Posterior cingulate gyrus (tissue), 11 donors: ENCODE data around the gene SEC31B.
A peak's percentile ranks its signal among the peaks of the same experiment; 100 is the strongest.

Source experiments
- DNase-seq, 10 donors: peaks; one replicate each; pipeline versions ENCODE4 v3.0.0 to v3.0.0-alpha.2; 2020 to 2021; ENCODE audit warnings: mixed read lengths in 3 of 10
- intact Hi-C: fragments of 100-400 bp; cut with DNase I; formaldehyde crosslinking; loops from one replicate; pipeline ENCODE4 v1.15.1; 2023

SEC31B gene

DNA sequence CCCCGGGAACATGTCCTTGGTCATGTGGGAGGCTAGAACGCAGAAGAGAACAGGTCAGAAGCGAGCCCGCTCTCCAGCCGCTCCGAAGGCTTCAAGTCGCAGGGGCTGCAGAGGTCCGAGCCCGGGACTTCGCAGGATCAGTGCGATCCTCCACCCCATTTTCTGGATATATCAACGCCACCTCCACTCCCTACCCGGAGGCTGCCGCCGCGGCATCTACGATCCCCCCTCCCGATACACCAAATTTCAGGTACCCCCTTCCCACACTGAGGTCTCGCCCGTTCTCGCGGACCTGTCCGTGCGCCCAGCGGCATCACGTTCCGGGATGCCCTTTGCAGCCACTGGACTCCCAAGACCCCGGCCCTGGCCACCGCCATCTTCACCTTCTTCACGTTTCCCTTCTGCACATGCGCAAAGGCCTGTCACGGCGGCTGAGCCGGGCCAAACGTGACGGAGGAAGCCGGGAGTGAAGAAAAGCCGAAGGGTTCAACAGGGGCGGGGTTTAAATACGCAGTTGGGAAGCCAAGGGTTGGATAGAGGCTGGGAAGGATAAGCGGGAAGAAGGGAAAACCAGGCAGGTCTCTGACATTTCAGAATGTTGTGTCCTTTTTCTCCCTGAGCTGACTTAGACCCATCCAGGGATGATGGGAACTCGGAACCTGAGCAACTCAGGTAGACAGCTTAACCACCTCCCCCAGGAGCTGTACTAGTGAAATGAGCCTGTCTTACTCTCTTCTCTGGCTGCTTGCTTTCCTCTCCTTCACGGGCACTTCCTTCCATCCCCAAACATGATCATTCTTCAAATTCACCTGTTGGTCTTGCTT is 10.0 kb upstream of the SEC31B start, which contains the start of gene NDUFB8:
Gene NDUFB8 (minus strand): TSS at position 397 of the 824 bp plus-strand sequence. CDS start 20 bp downstream, at position 377.
- peak; percentile 86 to 98 (median 91) for DNase-seq
- intact Hi-C loops, result loop anchor here (10.0 kb wide), 1 partner anchor 185 kb away; the partner anchor contains the start of gene SCD

GRCh38 chr10:100528921-100529474 is 9.3 kb upstream of the SEC31B start:
- DNase-seq, result peak in 1 of 10 donors; percentile 12
- intact Hi-C loops, result loop anchor here (10.0 kb wide), 1 partner anchor 184 kb away; the partner anchor contains the start of gene SCD

GRCh38 chr10:100528123-100528886 is 8.6 kb upstream of the SEC31B start:
- DNase-seq, result no peak
- intact Hi-C loops, result loop anchor here (10.0 kb wide), 1 partner anchor 184 kb away; the partner anchor contains the start of gene SCD

DNA sequence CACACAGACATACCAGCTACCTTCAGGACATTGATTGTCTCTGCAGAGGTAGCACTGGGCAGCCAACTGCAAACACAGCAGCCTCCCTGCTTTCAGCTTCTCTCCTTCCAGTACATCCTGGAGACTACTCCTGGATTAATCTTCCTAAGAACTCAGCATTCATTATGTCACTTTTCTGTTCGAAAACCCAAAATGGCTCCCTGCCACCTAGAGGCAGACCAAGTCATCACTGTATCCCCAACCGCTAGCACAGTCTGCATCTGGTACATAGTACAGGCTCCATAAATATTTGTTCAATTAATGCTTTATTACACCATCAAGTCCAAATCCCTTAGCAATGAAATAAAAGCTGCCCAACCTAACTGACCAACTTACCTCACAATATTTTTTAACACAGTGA is 5.0 kb upstream of the SEC31B start:
- DNase-seq, result no peak
- intact Hi-C loops, result loop anchor here (10.0 kb wide), 1 partner anchor 180 kb away; the partner anchor contains the start of gene SCD

DNA sequence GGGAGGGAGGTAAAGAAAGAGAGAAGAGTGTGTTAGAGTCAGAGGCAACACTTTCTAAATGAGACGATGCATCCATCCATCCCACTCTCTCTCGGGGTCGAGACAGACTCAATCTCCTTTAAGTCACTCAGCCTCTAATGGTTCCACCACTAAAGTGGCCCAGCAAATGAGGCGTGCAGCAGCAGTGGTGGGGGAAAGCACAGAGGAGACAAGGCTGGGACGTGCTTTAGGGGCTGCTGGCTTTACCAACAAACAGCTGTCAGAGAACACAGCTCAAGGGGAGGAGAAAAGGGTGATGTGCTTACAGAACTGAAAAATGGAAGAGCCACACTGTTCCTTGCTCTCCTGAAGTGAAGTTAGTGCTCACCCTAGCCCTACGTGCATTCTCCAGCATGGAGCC is 4.5 kb upstream of the SEC31B start:
- intact Hi-C loops, result loop anchor here (10.0 kb wide), 1 partner anchor 179 kb away; the partner anchor contains the start of gene SCD
- no peak for DNase-seq

- intact Hi-C loops, result loop anchor here (10.0 kb wide), 1 partner anchor 178 kb away; the partner anchor contains the start of gene SCD
- no peak for DNase-seq
These were observed 3.3 kb upstream of the SEC31B start for GRCh38 chr10:100522945-100523344.

DNA sequence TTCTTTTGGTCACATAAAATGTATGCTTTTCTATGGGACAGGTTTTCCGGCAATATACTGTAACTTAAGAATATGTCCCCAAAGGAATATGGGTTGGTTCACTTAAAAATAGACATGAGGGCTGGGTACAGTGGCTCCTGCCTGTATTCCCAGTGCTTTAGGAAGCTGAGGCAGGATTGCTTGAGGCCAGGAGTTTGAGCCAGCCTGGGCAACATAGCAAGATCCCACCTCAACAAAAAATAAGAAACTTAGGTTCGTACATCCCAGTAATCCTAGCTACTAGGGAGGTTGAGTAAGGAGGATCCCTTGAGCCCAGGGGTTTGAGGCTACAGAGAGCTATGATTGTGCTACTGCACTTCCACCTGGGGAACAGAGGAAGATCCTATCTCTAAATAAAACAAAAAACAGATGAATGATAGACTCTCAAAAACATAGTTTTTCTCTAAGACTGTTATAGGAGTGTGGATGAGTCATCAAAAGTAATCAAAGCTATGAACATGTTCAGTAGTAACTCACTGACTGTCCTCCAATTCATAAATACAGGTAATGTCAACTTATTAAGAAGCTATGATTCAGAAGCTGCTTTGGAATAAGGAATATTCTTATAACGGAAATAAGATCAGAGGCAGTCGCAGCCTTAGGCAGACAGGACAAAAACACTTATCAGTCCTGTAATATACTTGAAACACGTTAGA is 2.6 kb upstream of the SEC31B start:
- intact Hi-C loops, result loop anchor here (10.0 kb wide), 1 partner anchor 177 kb away; the partner anchor contains the start of gene SCD
- DNase-seq, result no peak

- intact Hi-C loops, result loop anchor here (10.0 kb wide), 1 partner anchor 176 kb away; the partner anchor contains the start of gene SCD
- no peak for DNase-seq
These were observed 1.1 kb upstream of the SEC31B start for GRCh38 chr10:100520811-100521210.

- DNase-seq, result peak in 5 of 10 donors; percentile 50 to 69 (median 62)
- intact Hi-C loops, result loop anchor here (5.0 kb wide), 1 partner anchor 86 kb away; no protein-coding TSS in a partner anchor
These were observed 860 bp downstream of the SEC31B start for GRCh38 chr10:100518761-100519241.

GRCh38 chr10:100516847-100517246 is 2.8 kb downstream of the SEC31B start:
- intact Hi-C loops, result loop anchor here (5.0 kb wide), 1 partner anchor 85 kb away; no protein-coding TSS in a partner anchor
- DNase-seq, result no peak

- no peak for DNase-seq
- intact Hi-C loops, result loop anchor here (5.0 kb wide), 1 partner anchor 83 kb away; no protein-coding TSS in a partner anchor
These were observed 4.0 kb downstream of the SEC31B start for GRCh38 chr10:100515612-100516011.

DNA sequence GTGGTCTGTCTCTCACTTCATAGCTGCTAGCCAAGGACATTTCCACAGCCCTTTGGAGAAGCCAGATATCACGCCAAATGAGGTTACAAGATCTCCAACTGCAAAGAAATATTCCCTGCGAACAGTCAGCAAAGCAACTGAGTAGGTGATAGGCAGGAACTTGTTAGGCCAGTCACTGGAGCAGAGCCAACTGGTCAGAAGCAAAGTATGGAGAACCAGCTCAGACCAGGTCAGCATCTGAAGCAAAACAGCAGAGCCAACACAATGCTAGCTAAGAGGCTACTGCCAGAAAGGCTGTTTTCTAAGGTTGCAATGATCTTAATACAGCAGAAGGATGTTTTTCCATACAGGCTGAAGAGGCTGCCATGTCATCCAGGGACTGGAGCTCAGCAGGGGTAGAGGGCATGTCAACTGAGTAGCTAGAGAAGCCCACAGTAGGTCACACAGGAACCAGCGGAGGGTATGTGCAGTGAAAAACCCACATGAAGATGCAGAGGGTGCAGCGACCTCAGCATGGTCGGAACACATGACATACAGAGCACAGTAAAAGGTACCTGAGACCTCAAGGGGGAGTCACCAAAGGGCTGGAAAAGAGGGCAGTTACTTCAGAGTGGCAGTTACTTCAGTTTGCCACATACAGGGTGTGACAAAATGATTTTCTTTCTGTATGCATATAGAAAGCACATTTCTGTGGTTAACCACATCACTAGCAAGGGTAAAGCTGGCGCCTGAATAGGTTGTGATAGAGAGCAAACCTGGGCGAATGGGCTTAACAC is 8.9 kb downstream of the SEC31B start:
- intact Hi-C loops, result no loop called here
- DNase-seq, result no peak

DNA sequence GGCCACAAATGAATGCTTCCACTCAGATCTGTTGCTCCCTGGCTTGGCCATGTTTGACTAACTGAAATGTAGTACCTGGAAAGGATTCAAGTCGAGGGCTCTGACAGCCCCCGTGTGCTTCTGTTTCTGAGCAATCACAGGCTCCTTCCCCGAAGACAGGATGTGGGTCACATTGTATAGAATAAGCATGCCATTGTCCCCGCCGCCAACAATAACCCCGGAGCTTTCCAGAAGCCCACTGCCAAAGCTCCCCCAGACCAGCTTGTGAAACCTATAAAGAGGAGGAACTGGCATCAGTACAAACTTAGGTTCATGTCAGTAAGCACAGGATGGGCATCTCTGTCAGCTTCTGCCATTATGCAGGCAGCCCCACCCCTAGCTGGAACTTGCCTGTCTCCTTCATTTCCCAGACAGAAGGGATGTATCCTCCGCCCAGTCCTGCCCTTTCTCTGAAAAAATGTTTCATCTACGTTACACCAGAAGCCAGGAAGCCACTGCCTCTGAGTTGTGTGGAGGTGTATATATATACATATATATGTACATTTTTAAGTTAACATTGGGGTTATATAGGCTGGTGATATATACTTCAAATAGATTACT is 10.3 kb downstream of the SEC31B start:
- intact Hi-C loops, result no loop called here
- DNase-seq, result no peak

DNA sequence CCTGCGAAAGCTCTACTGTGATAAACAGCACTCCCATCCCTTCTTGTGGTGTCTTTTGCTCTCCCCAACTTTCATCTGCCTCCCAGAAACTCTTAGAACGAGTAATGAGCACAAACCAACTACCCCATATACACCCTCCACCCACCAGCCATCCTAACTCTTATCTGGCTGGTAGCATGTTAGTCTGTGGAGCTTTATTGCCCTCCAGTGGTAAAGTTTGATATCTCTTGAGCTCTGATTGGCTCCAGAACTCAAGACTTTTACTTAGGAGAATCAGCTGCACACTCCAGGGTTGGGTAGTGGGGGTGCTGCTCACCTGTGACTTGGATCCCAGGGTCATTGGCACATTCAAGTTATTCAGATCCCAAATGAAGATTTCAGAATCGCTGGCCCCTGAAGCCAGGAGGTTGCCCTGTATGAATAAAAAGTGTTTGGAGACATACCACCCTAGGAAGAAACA is 10.9 kb downstream of the SEC31B start:
- intact Hi-C loops, result no loop called here

GRCh38 chr10:100508266-100508665 is 11.4 kb downstream of the SEC31B start:
- intact Hi-C loops, result no loop called here

More for the DNA sequence above, 10.9 kb downstream of the SEC31B start:
- no peak for DNase-seq

GRCh38 chr10:100507357-100507732 is 12.3 kb downstream of the SEC31B start:
- intact Hi-C loops, result no loop called here
- DNase-seq, result no peak

More at GRCh38 chr10:100508266-100508665, 11.4 kb downstream of the SEC31B start:
- DNase-seq, result no peak

DNA sequence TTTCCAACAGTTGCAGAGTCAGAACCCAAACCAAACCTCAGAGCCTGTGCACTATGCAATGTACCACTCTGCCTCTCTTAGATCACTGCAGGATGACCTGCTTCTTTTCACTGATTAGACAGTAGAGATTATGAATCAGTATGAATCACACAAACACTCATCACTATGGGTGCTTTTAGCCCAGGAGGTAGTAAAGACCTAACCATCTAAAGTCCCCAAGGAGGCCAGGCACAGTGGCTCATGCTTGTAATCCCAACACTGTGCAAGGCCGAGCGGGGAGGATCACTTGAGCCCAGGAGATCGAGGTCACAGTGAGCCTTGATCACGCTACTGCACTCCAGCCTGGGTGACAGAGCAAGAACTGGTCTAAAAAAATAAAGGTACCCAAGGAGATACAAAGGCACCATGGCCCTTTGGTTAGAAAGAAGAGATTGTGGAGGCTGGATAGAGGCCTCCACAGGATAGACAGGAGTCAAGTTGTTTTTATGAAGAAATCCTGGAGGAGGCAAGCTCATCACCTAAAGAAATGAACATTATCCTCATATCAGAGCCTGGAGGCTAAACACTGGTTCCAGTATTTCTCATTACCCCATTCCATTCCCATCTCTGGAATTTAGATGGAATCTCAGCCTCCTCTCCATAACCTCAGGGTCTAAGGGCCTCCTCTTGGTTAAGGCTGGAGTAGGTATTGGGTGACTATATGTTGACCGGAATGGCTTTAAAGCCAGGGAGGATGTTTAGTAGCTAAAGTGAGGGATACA is 12.9 kb downstream of the SEC31B start:
- no peak for DNase-seq
- intact Hi-C loops, result no loop called here
